PC-3 (cell line): Measurements from ENCODE around the gene GP2.

Experiments
- EZH2 ChIP-seq: fragments of 300-600 bp; sonication (generic); IDR thresholded peaks from one replicate; pipeline ENCODE4 v1.6.1; 2017; ENCODE audit warnings: antibody characterized with exemption, mild to moderate bottlenecking, low read length; ENCODE audit not compliant: unreplicated experiment
- EZH2phosphoT487 ChIP-seq: fragments of 300-600 bp; sonication (generic); IDR thresholded peaks from 2 replicates; pipeline ENCODE4 v1.6.1; 2018; ENCODE audit warnings: mild to moderate bottlenecking, antibody characterized with exemption, low read length, borderline replicate concordance
- TF ChIP-seq, protein P1 (sequence below): fragments of 300-600 bp; sonication (generic); conservative IDR thresholded peaks from 2 replicates; pipeline ENCODE4 v1.5.1; 2017; ENCODE audit warnings: antibody characterized with exemption, low read depth, mild to moderate bottlenecking, low read length

GRCh38 chr16:20265019-20265418 is 62.3 kb downstream of the GP2 start:
- TF ChIP-seq, protein P1, sequence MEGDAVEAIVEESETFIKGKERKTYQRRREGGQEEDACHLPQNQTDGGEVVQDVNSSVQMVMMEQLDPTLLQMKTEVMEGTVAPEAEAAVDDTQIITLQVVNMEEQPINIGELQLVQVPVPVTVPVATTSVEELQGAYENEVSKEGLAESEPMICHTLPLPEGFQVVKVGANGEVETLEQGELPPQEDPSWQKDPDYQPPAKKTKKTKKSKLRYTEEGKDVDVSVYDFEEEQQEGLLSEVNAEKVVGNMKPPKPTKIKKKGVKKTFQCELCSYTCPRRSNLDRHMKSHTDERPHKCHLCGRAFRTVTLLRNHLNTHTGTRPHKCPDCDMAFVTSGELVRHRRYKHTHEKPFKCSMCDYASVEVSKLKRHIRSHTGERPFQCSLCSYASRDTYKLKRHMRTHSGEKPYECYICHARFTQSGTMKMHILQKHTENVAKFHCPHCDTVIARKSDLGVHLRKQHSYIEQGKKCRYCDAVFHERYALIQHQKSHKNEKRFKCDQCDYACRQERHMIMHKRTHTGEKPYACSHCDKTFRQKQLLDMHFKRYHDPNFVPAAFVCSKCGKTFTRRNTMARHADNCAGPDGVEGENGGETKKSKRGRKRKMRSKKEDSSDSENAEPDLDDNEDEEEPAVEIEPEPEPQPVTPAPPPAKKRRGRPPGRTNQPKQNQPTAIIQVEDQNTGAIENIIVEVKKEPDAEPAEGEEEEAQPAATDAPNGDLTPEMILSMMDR = no peak
- TF ChIP-seq EZH2 = no peak
- TF ChIP-seq EZH2phosphoT487 = no peak
